GM19025 (cell line): ENCODE data around the gene NAV3.

Experiments used
- ATAC-seq: cut with Tn5 transposase; IDR thresholded peaks from one replicate; pipeline ENCODE4 v1.9.1; 2021; ENCODE audit warnings: mild to moderate bottlenecking, low read depth, moderate library complexity; ENCODE audit not compliant: unreplicated experiment

NAV3 gene

GRCh38 chr12:78176643-78177042 is 345.9 kb downstream of the NAV3 start:
- ATAC-seq: no peak

DNA sequence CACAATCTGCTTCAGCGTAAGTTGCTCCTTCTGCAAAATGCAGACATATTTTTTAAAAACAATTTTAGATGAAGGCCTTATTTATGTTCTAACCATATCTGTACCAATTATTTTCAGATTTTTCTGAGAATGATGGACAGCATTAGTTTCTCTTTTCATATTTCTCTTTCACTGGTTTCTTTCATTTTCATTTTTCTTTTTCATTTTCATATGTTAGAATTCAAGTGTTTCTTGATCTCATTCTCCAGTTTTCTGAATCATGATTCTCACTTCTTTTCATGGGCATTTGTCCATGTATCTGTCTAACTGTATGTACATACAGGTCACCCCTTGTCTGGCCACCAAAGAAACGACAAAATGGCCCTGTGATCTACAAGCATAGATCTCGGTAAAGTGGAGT is 346.6 kb downstream of the NAV3 start:
- ATAC-seq: no peak

- ATAC-seq: no peak
These were observed 348.7 kb downstream of the NAV3 start for GRCh38 chr12:78179346-78179745.

- ATAC-seq: no peak
These were observed 351.0 kb downstream of the NAV3 start for GRCh38 chr12:78181544-78182162.

- ATAC-seq: no peak
These were observed 353.1 kb downstream of the NAV3 start for GRCh38 chr12:78183824-78184223.

GRCh38 chr12:78185109-78185508 is 354.4 kb downstream of the NAV3 start:
- no peak for ATAC-seq

DNA sequence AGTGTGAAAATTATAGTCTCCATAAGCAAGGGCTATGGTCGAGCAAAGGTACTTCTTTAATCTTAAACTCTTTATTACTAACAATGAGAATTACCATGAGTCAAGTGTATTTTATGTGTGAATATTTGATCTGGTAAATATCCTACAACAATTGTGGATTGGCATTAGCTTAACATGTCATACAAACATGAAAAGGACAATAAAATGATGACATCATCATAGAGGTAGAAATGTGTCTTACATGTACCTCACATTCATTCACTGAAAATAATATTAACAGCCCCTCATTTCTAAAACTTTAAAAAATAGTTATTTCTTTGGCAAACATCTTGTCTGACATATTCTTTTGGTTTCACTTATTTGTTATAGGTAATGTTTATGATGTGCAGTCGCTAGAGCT is 355.0 kb downstream of the NAV3 start:
- ATAC-seq: no peak

- ATAC-seq: no peak
These were observed 356.0 kb downstream of the NAV3 start for GRCh38 chr12:78186670-78187069.

- ATAC-seq: no peak
These were observed 357.0 kb downstream of the NAV3 start for GRCh38 chr12:78187741-78188140.

DNA sequence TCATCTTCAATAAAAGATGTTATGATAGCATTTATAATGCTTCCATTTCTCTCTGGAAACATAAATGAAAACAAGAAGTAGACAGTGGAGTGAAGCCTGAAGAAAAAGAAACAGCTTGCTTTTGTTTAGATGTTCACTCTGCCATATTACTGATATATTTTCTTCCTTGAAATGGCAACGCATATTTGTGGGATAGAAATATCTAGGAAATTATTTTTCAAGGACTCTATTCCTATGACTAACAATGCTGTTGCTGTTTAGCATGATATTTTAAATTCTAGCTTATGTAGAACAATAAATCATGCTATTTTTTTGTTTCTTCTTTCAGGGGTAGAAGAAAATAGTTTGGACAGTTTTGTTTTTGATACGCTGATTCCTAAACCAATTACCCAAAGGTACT is 359.0 kb downstream of the NAV3 start:
- ATAC-seq: no peak

DNA sequence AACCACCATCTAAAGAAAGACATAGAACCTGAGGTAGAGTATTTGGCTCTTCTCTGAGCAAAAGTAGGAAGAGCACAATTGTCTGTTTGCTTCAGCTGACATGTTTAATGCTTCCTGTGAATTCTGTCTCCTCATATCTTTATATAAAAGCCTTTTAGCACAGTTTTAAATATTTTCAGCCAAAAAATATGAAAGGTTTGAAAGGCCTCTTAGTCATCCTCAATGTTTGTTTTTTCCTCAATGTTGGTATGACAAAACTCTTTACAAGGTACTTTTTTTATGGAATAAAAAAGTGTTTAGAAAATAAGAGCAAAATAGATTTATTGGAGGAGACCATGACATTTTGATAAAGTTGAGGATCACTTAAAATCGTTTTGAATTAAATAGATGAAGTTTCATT is 360.9 kb downstream of the NAV3 start:
- ATAC-seq: no peak

DNA sequence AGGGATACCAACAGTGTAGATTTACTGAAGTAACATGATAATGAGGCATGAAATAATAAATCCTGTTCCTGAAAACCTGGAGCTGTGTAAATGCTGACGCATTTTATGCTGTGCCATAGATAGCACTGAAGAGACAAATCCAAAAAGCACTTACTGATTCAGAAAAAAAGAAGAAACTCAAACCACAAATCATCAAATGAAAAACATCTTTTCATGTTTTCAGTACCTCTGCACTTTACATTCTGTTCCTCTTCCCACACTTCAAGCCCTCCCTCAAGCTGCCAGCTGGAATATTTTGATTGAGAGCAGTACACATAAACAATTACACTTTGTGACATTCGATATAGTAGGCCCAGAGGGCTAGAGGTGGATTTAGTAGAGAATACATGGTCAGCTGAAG is 362.3 kb downstream of the NAV3 start:
- no peak for ATAC-seq

- ATAC-seq: no peak
These were observed 363.8 kb downstream of the NAV3 start for GRCh38 chr12:78194448-78194847.

DNA sequence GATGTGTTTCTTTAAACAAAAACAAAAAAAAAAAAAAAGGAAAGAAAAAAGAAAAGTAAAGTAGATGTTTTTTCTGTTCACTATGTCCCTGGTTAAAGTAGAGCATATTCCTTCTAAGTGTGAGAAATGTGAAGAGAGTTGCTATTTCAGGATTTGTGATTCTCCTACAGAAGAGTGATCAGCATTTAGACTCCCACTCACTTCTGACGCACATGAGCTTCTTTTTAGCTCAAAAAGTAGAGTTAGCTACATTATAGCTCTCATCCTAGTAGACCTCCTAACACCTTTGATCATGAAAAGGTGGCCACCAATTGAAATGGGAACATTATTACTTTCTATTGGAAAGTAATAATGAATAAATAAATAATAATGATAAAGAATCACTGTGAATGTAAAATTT is 368.2 kb downstream of the NAV3 start:
- no peak for ATAC-seq

DNA sequence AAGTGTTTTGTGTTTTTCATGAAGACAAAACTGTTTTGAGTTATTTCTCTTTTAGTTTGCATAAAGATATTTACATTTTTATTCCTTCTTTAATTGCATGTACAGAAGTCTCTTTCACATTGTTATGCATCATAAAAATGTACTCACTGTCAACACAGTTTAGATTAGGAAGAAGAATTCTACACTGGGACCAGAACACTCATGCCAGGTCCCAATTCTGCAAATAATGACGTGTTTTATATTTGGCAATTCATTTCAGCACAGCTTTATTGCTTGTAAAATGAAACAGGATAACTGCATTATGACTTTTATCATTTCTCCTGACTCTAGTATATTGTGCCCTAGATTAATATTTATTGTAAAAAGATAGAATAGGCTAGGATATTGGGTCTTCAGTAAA is 369.2 kb downstream of the NAV3 start:
- no peak for ATAC-seq

DNA sequence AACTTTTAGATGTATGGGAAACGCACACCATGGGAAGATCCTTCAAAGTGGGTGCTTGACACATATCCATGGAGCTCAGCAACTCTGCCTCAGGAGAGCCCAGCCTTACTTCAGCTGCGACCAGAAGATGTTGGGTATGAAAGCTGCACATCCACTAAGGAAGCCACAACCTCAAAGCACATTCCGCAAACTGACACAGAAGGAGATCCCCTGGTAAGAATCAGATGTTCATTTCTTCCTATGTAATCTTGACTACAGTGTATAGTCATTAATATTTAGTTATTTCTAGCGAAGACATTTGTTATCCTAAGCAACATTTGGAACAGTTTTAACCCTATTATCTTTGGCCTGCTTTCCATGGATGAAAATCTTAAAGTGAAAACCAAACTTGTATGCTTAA is 374.2 kb downstream of the NAV3 start:
- ATAC-seq: no peak

- ATAC-seq: no peak
These were observed 377.4 kb downstream of the NAV3 start for GRCh38 chr12:78208092-78208491.

DNA sequence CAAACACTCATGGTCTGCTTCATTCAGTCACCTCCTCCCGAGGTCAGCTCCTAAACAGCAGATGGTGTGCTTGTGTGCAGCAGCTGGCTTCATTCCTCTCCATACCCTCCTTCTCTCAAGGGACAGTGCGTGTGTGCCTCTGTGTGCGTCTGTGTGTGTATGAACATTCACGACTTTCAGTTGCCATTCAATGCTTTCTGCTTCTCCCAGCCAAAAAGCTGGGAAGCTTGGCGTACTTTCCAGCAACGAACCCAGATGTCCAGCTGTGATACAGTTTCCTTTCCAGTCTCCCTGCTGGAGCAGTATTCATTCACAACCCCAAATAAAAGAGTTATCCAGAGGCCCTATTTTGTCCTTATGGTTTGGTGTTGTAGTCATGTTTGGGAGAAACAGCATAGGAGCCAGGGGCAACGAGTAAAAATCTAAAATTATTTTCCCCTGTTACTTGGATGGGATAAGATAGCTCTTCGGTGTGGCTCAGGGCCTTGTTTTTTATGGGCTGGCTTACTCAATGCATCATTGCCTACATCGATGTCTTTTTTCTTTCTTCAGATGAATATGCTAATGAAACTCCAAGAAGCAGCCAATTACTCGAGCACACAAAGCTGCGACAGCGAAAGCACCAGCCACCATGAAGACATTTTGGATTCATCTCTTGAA is 379.3 kb downstream of the NAV3 start:
- ATAC-seq: no peak

DNA sequence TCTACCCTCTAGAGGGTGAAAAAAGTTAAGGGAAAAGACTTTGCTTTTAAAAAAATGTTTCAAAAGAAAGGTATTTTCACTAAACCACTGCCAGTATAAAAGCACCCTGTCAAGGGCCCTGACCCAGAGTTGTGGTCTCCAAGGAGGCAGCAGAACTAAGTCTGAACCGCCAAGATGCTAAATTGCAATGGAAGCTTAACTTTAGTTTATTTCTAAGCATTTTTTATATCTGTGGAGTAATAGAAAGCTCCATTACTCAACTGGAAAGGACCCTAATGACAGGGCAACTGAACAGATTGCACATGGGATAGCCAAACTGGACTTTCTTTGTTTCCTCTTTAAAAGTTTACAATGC is 379.8 kb downstream of the NAV3 start:
- ATAC-seq: no peak

GRCh38 chr12:78210894-78211302 is 380.2 kb downstream of the NAV3 start:
- no peak for ATAC-seq

- no peak for ATAC-seq
These were observed 390.1 kb downstream of the NAV3 start for GRCh38 chr12:78220811-78221210.

GRCh38 chr12:78224154-78224553 is 393.5 kb downstream of the NAV3 start:
- ATAC-seq: no peak

GRCh38 chr12:78226763-78227162 is 396.1 kb downstream of the NAV3 start:
- ATAC-seq: no peak
